ENCODE results near the gene CYB561D1. TPM values are rescaled to one million over a fixed set of nuclear protein-coding genes. Genes with fewer than 3 reads are reported as not detected.
A peak's percentile ranks its signal among the peaks of the same experiment; 100 is the strongest.

Gene CYB561D1
- total and polyA plus RNA-seq, 9 of the 15 experiments (the other 6 are each of a cell fraction or from before 2014, with no cell fraction given): 0.71 to 7.2 (median 3.5) TPM

DNA sequence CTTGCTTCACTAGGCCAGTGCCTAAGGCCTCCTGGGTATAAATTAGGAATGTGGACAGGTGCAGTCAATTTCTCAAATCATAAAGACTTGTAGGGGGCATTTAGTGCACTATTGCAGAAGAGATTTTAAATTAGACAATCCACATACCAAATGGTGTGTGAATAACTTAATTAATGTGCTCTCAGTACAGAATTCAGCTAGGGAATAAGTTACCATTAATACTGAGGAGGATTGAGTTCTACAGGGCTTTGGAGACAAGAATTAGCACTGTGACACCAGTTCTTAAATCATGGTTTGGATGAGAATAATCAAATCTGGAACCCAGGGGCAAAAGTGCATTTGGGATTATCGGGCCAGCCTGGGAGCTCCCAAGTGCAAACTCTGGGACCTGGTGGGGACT is 25.8 kb upstream of the CYB561D1 start:
- Histone ChIP-seq H3K4me2 (ENCODE audit: insufficient read depth, low read length) (no peak overlapping the region), H3K36me3 (ENCODE audit: control insufficient read depth, insufficient read depth, low read length) (no peaks in the 10 kb centered on the region), H4K20me1 (replicated peaks; ENCODE audit: control insufficient read depth, insufficient read depth, low read length) (no peaks in the 10 kb centered on the region; the same call in 1 of the 2 replicates), H3K27me3 (ENCODE audit: control insufficient read depth in 2 of 2, insufficient read depth in 2 of 2, low read length in 2 of 2) (peaks cover 60 to 67% of the 10 kb centered on the region in 2 experiments), H3K4me1 (replicated peaks in 1 of 2; ENCODE audit: control insufficient read depth in 2 of 2, insufficient read depth in 2 of 2, low read length in 2 of 2) (peaks cover 0 to 11% of the 10 kb centered on the region in 2 experiments; a peak in 3 of 5 replicates), H2AFZ (ENCODE audit: low read depth, low read length) (no peak overlapping the region), H3K27ac (ENCODE audit: extremely low read depth, low read depth, low read length) (no peak overlapping the region), H3K9ac (ENCODE audit: insufficient read depth in 1 of 2, low read depth in 2 of 2, low read length in 2 of 2) (no peak overlapping the region), H3K4me3 (no peak overlapping the region), H3K9me1 (ENCODE audit: control insufficient read depth, insufficient read depth, low read length) (no peaks in the 10 kb centered on the region), H3K9me3 (replicated peaks; ENCODE audit: control insufficient read depth, insufficient read depth, low read depth, low read length) (no peaks in the 10 kb centered on the region), H3K79me2 (ENCODE audit: control insufficient read depth, insufficient read depth, low read length) (no peaks in the 10 kb centered on the region)
- no peak for FAIRE-seq
- in situ Hi-C loops (cut with MboI) (no loop called here), intact Hi-C loops (cut with micrococcal nuclease) (no loop called here)
- ATAC-seq: no peak
- DNase-seq (ENCODE audit: extremely low read depth in 1 of 4, low spot score in 3 of 4): peak in 1 of 4 experiments; percentile 8
- WGBS (ENCODE audit: insufficient coverage, low coverage, missing lambda C conversion rate): 6% methylated on average over 1 of the region's 1 CpG
- CTCF ChIA-PET (ENCODE audit: low intra/inter-chr PET ratio): no interaction called here
- TF ChIP-seq SMARCC2 (IDR thresholded peaks at IDR 0.05; ENCODE audit: low read depth): no peak
- TF ChIP-seq CBX2 (IDR thresholded peaks at IDR 0.05; ENCODE audit: insufficient read depth, low read length, poor library complexity, severe bottlenecking): peak; percentile 17
- POLR2A ChIA-PET: interaction anchor here (0.6 to 2.4 kb wide), 4 partner anchors 10 to 22 kb away, joined by 3 to 6 read pairs (median 4); no protein-coding TSS in a partner anchor
- no TSS peak for BruUV-seq (replicated peaks)

GRCh38 chr1:109468903-109469302 is 25.0 kb upstream of the CYB561D1 start:
- Histone ChIP-seq H3K9me1 (ENCODE audit: control insufficient read depth, insufficient read depth, low read length) (no peaks in the 10 kb centered on the region), H3K4me3 (no peak overlapping the region), H4K20me1 (replicated peaks; ENCODE audit: control insufficient read depth, insufficient read depth, low read length) (no peaks in the 10 kb centered on the region; the same call in 1 of the 2 replicates), H3K36me3 (ENCODE audit: control insufficient read depth, insufficient read depth, low read length) (no peaks in the 10 kb centered on the region), H3K79me2 (ENCODE audit: control insufficient read depth, insufficient read depth, low read length) (no peaks in the 10 kb centered on the region), H3K27me3 (ENCODE audit: control insufficient read depth in 2 of 2, insufficient read depth in 2 of 2, low read length in 2 of 2) (peaks cover 62 to 76% of the 10 kb centered on the region in 2 experiments), H3K9me3 (replicated peaks; ENCODE audit: control insufficient read depth, insufficient read depth, low read depth, low read length) (no peaks in the 10 kb centered on the region), H3K4me2 (ENCODE audit: insufficient read depth, low read length) (no peak overlapping the region), H3K27ac (ENCODE audit: extremely low read depth, low read depth, low read length) (no peak overlapping the region), H3K4me1 (replicated peaks in 1 of 2; ENCODE audit: control insufficient read depth in 2 of 2, insufficient read depth in 2 of 2, low read length in 2 of 2) (peaks cover 0 to 11% of the 10 kb centered on the region in 2 experiments; a peak in 3 of 5 replicates), H2AFZ (ENCODE audit: low read depth, low read length) (no peak overlapping the region), H3K9ac (ENCODE audit: insufficient read depth in 1 of 2, low read depth in 2 of 2, low read length in 2 of 2) (no peak overlapping the region)
- FAIRE-seq: no peak
- no TSS peak for BruUV-seq (replicated peaks)
- no peak for ATAC-seq
- no peak for DNase-seq (ENCODE audit: extremely low read depth in 1 of 4, low spot score in 3 of 4)
- CTCF ChIA-PET (ENCODE audit: low intra/inter-chr PET ratio): no interaction called here
- in situ Hi-C loops (cut with MboI): no loop called here
- intact Hi-C loops (cut with micrococcal nuclease): no loop called here
- POLR2A ChIA-PET: interaction anchor here (0.7 to 2.4 kb wide), 5 partner anchors 9 to 45 kb away, joined by 3 to 6 read pairs (median 4); no protein-coding TSS in a partner anchor
- 2% methylated on average over 2 of the region's 2 CpGs for WGBS (ENCODE audit: insufficient coverage, low coverage, missing lambda C conversion rate)
- no peak for TF ChIP-seq SRF (CRISPR knock-in tag; IDR thresholded peaks at IDR 0.05)
- peak; percentile 16 for TF ChIP-seq CBX8 (IDR thresholded peaks at IDR 0.05; ENCODE audit: borderline replicate concordance, extremely low read depth, low read depth, low read length, poor library complexity, severe bottlenecking)

Measured in K562 (cell line).